Adrenal gland (tissue), 12 donors: ENCODE data around the gene SV2C. TPM values are rescaled to one million over a fixed set of nuclear protein-coding genes. Genes with fewer than 3 reads are reported as not detected.

Experiments used
- DNase-seq, 7 donors: peaks; one replicate each; pipeline ENCODE4 v3.0.0-alpha.2; 2019 to 2020
- H3K27ac ChIP-seq, 5 donors: fragments of 200-600 bp; sonication (generic) in 4 of 5; 1 replicate in 3 of 5; 2 replicates in 2 of 5; pipeline versions ENCODE4 v1.5.1 to v1.8.0; 2016 to 2020; ENCODE audit warnings: mild to moderate bottlenecking in 1 of 5
- H3K27me3 ChIP-seq: fragments of 200-600 bp; 2 replicates; pipeline ENCODE4 v1.8.0; 2021
- H3K36me3 ChIP-seq, 2 donors: fragments of 200-600 bp; replicated peaks in 1 of 2; 1 replicate in 1 of 2; 2 replicates in 1 of 2; pipeline versions ENCODE4 v1.5.1 to v1.8.0; 2018 to 2022
- H3K4me1 ChIP-seq, 2 donors: fragments of 200-600 bp; replicated peaks in 1 of 2; 1 replicate in 1 of 2; 2 replicates in 1 of 2; pipeline versions ENCODE4 v1.5.1 to v1.8.0; 2018 to 2021
- H3K4me3 ChIP-seq, 4 donors: fragments of 200-600 bp; sonication (generic) in 3 of 4; one replicate each; pipeline ENCODE4 v1.5.1; 2016 to 2018
- H3K9me3 ChIP-seq, 3 donors: fragments of 200-600 bp; sonication (generic) in 1 of 3; replicated peaks in 1 of 3; 1 replicate in 2 of 3; 2 replicates in 1 of 3; pipeline versions ENCODE4 v1.5.1 to v1.8.0; 2016 to 2021
- CTCF ChIP-seq, 6 experiments: fragments of 450-650 bp in 4 of 6; fragments of 200-600 bp in 2 of 6; sonication (generic) in 1 of 6; IDR thresholded peaks; 1 replicate in 5 of 6; 2 replicates in 1 of 6; pipeline versions ENCODE4 v1.5.1 to v1.8.0; 2016 to 2021; ENCODE audit warnings: antibody characterized with exemption in 6 of 6, mild to moderate bottlenecking in 2 of 6, moderate library complexity in 1 of 6
- POLR2A ChIP-seq, 2 donors: fragments of 450-650 bp; IDR thresholded peaks; one replicate each; pipeline ENCODE4 v1.6.1; 2017; ENCODE audit warnings: antibody characterized with exemption in 2 of 2, mild to moderate bottlenecking in 2 of 2, moderate library complexity in 1 of 2
- WGBS, 4 donors: extraction: QIAGEN DNeasy Blood & Tissue Kit in 2 of 4; methylation state at CpG; one replicate each; pipeline versions ENCODE4 v1.1.5 to v1.1.7; 2013 to 2017; 5-methylcytosine and 5-hydroxymethylcytosine counted together
- intact Hi-C, 2 donors: fragments of 100-400 bp; cut with DNase I; formaldehyde crosslinking; loops; one replicate each; pipeline versions ENCODE4 v1.14.1 to v1.15.0; 2022 to 2023
- polyA plus RNA-seq, 3 donors: library from polyadenylated mRNA; stranded (reverse); fragments of 200-250 nt in 2 of 3; fragments of 350-450 nt in 1 of 3; fragmentation: Illumina TruSeq in 1 of 3; extraction: RNeasy Lipid Tissue Mini Kit (QIAGEN cat#74804) in 1 of 3; gene quantifications; one replicate each; pipeline ENCODE4 v1.2.3, GENCODE V29; 2013 to 2014
- total RNA-seq, 9 donors: library from RNA; depleted of rRNA in 4 of 9; stranded (reverse); fragments of >200 nt in 4 of 9; fragments of 120-200 nt in 1 of 9; fragmentation: NEBNext Ultra II Directional in 1 of 9; extraction: Animal tissue kit (Norgen Biotek cat#: 25700) in 1 of 9; gene quantifications; one replicate each; pipeline versions ENCODE4 v1.1.0 to v1.2.4, GENCODE V29; 2013 to 2023
- donor health status: healthy with polysubstance abuse.
- donor health status: Bipolar disorder and iron deficiency.
- donor health status: DM: yes; HTN: yes; CAD: no.
- donor health status: DM: no; HTN: no; CAD: no.
- donor health status: DM: no; HTN: no; CAD: no.
- donor health status: DM: yes; HTN: yes; CAD: no.

The SV2C gene
- total and polyA plus RNA-seq, 12 donors: under 0.01 to 0.96 (median 0.19) TPM; not detected in 1

GRCh38 chr5:76379316-76379715 is 296.1 kb downstream of the SV2C start:
- Histone ChIP-seq H3K4me3 (no peak overlapping the region), H3K4me1 (no peaks in the 10 kb centered on the region), H3K27ac (no peak overlapping the region), H3K9me3 (no peaks in the 10 kb centered on the region), H3K36me3 (no peaks in the 10 kb centered on the region), H3K27me3 (no peaks in the 10 kb centered on the region)
- TF ChIP-seq POLR2A (IDR thresholded peaks at IDR 0.05) (no peak), CTCF (IDR thresholded peaks at IDR 0.05) (no peak)
- 63 to 74% (median 67%) methylated on average over 5 of the region's 5 CpGs for WGBS, 4 donors
- no peak for DNase-seq
- intact Hi-C loops: no loop called here

- TF ChIP-seq CTCF (IDR thresholded peaks at IDR 0.05) (no peak), POLR2A (IDR thresholded peaks at IDR 0.05) (no peak)
- no peaks in the 10 kb centered on the region for H3K27me3 ChIP-seq
- H3K27ac ChIP-seq: no peak overlapping the region
- H3K9me3 ChIP-seq: no peaks in the 10 kb centered on the region
- H3K36me3 ChIP-seq: no peaks in the 10 kb centered on the region
- 59 to 76% (median 71%) methylated on average over 1 of the region's 1 CpG for WGBS, 4 donors
- H3K4me1 ChIP-seq: no peaks in the 10 kb centered on the region
- H3K4me3 ChIP-seq: no peak overlapping the region
- intact Hi-C loops: no loop called here
- no peak for DNase-seq
These were observed 296.7 kb downstream of the SV2C start for GRCh38 chr5:76379855-76380254.

GRCh38 chr5:76380346-76381066 is 297.3 kb downstream of the SV2C start:
- H3K9me3 ChIP-seq: no peaks in the 10 kb centered on the region
- 74 to 82% (median 77%) methylated on average over 5 to 7 of the region's 7 CpGs for WGBS, 4 donors
- intact Hi-C loops: no loop called here

More at GRCh38 chr5:76380346-76381066, 297.3 kb downstream of the SV2C start:
- no peaks in the 10 kb centered on the region for H3K36me3 ChIP-seq
- DNase-seq: no peak
- H3K27me3 ChIP-seq: no peaks in the 10 kb centered on the region
- no peak for TF ChIP-seq POLR2A (IDR thresholded peaks at IDR 0.05)
- no peak for TF ChIP-seq CTCF (IDR thresholded peaks at IDR 0.05)
- H3K27ac ChIP-seq: no peak overlapping the region
- H3K4me3 ChIP-seq: no peak overlapping the region
- no peaks in the 10 kb centered on the region for H3K4me1 ChIP-seq
